SK-N-SH treated with all-trans-retinoic acid at 6 μM for 48 hours (cell line): ENCODE measurements around the gene ABHD5.

Experiments
- ARNTL ChIP-seq: fragments of 450-650 bp; formaldehyde crosslinking; IDR thresholded peaks from 2 replicates; pipeline ENCODE4 v1.5.0; 2020; ENCODE audit warnings: low read depth, mild to moderate bottlenecking, moderate library complexity, borderline replicate concordance
- CSDC2 ChIP-seq: fragments of 250-450 bp; sonication (Bioruptor Pico); IDR thresholded peaks from 2 replicates; pipeline ENCODE4 v1.5.0; 2020; ENCODE audit warnings: mild to moderate bottlenecking, moderate library complexity
- ESRRG ChIP-seq: fragments of 250-450 bp; sonication (Bioruptor Pico); IDR thresholded peaks from 2 replicates; pipeline ENCODE4 v1.6.1; 2021; ENCODE audit warnings: mild to moderate bottlenecking
- GLIS3 ChIP-seq: fragments of 250-450 bp; sonication (Bioruptor Pico); IDR thresholded peaks from 2 replicates; pipeline ENCODE4 v1.5.0; 2020; ENCODE audit warnings: mild to moderate bottlenecking, moderate library complexity
- RARB ChIP-seq: fragments of 250-450 bp; sonication (Bioruptor Pico); IDR thresholded peaks from 2 replicates; pipeline ENCODE4 v1.8.0; 2021; ENCODE audit warnings: mild to moderate bottlenecking, moderate library complexity
- ZC3H10 ChIP-seq: fragments of 250-450 bp; sonication (Bioruptor Pico); IDR thresholded peaks from 2 replicates; pipeline ENCODE4 v1.5.1; 2021; ENCODE audit warnings: mild to moderate bottlenecking, moderate library complexity
- ZFP3 ChIP-seq: fragments of 250-450 bp; sonication (Bioruptor Pico); IDR thresholded peaks from 2 replicates; pipeline ENCODE4 v1.5.0; 2020; ENCODE audit warnings: mild to moderate bottlenecking, moderate library complexity
- ZFP30 ChIP-seq: fragments of 450-650 bp; formaldehyde crosslinking; IDR thresholded peaks from 2 replicates; pipeline ENCODE4 v1.5.0; 2022; ENCODE audit warnings: mild to moderate bottlenecking, moderate library complexity
- ZNF565 ChIP-seq: fragments of 450-650 bp; formaldehyde crosslinking; conservative IDR thresholded peaks from 2 replicates; pipeline ENCODE4 v1.5.0; 2020; ENCODE audit warnings: low read depth, mild to moderate bottlenecking, moderate library complexity
- ZNF70 ChIP-seq: fragments of 450-650 bp; formaldehyde crosslinking; IDR thresholded peaks from 2 replicates; pipeline ENCODE4 v1.5.0; 2020; ENCODE audit warnings: mild to moderate bottlenecking, moderate library complexity
- ZNF8 ChIP-seq: fragments of 450-650 bp; formaldehyde crosslinking; IDR thresholded peaks from 2 replicates; pipeline ENCODE4 v1.5.0; 2020; ENCODE audit warnings: mild to moderate bottlenecking, moderate library complexity
- TF ChIP-seq, protein P1 (sequence below): fragments of 250-450 bp; sonication (Bioruptor Pico); IDR thresholded peaks from 2 replicates; pipeline ENCODE4 v1.8.0; 2020; ENCODE audit warnings: mild to moderate bottlenecking, moderate library complexity, borderline replicate concordance
- TF ChIP-seq, protein P2 (sequence below): fragments of 250-450 bp; sonication (Bioruptor Pico); IDR thresholded peaks from 2 replicates; pipeline ENCODE4 v1.5.1; 2020; ENCODE audit warnings: low read depth, mild to moderate bottlenecking, moderate library complexity
- TF ChIP-seq, protein P3 (sequence below): fragments of 250-450 bp; sonication (Bioruptor Pico); IDR thresholded peaks from 2 replicates; pipeline ENCODE4 v1.5.0; 2020; ENCODE audit warnings: mild to moderate bottlenecking, moderate library complexity

DNA sequence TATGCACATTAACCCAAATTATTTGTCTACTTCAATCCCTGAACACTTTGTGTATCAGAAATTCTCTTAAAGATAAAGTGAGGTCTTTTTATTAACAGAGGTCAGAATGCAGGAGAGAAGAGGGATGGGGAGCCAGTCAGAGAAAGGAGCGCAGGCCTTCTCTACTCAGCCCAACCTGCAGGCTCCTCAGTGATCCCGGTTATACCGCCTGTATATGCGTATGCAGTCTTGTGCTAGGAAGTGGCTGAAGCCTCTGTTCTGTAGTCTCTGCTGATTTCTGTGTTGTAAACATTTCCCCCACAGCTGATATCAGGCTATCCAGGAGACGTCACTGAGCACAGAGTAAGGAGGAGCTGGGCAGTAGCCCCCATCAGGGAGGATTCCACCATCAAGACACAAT, 57.9 kb downstream of the ABHD5 start:
- TF ChIP-seq ZNF8 (no peak), ESRRG (CRISPR knock-in tag) (no peak), RARB (CRISPR knock-in tag) (no peak), ZC3H10 (no peak), ZFP30 (CRISPR knock-in tag) (no peak), ZNF70 (no peak), ZNF565 (CRISPR knock-in tag) (no peak), CSDC2 (CRISPR knock-in tag) (no peak), GLIS3 (CRISPR knock-in tag) (no peak), ZFP3 (no peak), ARNTL (CRISPR knock-in tag) (no peak)
- TF ChIP-seq, protein P1, sequence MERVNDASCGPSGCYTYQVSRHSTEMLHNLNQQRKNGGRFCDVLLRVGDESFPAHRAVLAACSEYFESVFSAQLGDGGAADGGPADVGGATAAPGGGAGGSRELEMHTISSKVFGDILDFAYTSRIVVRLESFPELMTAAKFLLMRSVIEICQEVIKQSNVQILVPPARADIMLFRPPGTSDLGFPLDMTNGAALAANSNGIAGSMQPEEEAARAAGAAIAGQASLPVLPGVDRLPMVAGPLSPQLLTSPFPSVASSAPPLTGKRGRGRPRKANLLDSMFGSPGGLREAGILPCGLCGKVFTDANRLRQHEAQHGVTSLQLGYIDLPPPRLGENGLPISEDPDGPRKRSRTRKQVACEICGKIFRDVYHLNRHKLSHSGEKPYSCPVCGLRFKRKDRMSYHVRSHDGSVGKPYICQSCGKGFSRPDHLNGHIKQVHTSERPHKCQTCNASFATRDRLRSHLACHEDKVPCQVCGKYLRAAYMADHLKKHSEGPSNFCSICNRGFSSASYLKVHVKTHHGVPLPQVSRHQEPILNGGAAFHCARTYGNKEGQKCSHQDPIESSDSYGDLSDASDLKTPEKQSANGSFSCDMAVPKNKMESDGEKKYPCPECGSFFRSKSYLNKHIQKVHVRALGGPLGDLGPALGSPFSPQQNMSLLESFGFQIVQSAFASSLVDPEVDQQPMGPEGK (CRISPR knock-in tag): no peak
- TF ChIP-seq, protein P2, sequence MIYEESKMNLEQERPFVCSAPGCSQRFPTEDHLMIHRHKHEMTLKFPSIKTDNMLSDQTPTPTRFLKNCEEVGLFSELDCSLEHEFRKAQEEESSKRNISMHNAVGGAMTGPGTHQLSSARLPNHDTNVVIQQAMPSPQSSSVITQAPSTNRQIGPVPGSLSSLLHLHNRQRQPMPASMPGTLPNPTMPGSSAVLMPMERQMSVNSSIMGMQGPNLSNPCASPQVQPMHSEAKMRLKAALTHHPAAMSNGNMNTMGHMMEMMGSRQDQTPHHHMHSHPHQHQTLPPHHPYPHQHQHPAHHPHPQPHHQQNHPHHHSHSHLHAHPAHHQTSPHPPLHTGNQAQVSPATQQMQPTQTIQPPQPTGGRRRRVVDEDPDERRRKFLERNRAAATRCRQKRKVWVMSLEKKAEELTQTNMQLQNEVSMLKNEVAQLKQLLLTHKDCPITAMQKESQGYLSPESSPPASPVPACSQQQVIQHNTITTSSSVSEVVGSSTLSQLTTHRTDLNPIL: no peak
- TF ChIP-seq, protein P3, sequence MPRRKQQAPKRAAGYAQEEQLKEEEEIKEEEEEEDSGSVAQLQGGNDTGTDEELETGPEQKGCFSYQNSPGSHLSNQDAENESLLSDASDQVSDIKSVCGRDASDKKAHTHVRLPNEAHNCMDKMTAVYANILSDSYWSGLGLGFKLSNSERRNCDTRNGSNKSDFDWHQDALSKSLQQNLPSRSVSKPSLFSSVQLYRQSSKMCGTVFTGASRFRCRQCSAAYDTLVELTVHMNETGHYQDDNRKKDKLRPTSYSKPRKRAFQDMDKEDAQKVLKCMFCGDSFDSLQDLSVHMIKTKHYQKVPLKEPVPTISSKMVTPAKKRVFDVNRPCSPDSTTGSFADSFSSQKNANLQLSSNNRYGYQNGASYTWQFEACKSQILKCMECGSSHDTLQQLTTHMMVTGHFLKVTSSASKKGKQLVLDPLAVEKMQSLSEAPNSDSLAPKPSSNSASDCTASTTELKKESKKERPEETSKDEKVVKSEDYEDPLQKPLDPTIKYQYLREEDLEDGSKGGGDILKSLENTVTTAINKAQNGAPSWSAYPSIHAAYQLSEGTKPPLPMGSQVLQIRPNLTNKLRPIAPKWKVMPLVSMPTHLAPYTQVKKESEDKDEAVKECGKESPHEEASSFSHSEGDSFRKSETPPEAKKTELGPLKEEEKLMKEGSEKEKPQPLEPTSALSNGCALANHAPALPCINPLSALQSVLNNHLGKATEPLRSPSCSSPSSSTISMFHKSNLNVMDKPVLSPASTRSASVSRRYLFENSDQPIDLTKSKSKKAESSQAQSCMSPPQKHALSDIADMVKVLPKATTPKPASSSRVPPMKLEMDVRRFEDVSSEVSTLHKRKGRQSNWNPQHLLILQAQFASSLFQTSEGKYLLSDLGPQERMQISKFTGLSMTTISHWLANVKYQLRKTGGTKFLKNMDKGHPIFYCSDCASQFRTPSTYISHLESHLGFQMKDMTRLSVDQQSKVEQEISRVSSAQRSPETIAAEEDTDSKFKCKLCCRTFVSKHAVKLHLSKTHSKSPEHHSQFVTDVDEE (CRISPR knock-in tag): no peak
